CD8-positive, alpha-beta memory T cell (primary cell): ENCODE measurements around the gene PRSS57. TPM values are rescaled to one million over a fixed set of nuclear protein-coding genes. Genes with fewer than 3 reads are reported as not detected.
A peak's percentile ranks its signal among the peaks of the same experiment; 100 is the strongest.

Experiments
- CTCF ChIA-PET: fragments of 350-600 bp; sonication (Branson Sonifier 250); formaldehyde crosslinking; loops from one replicate; lab custom pipeline; 2021; ENCODE audit warnings: antibody characterized with exemption; lab: Charles Lee
- POLR2A ChIA-PET: fragments of 350-600 bp; sonication (Branson Sonifier 250); formaldehyde crosslinking; loops from one replicate; lab custom pipeline; 2021; ENCODE audit warnings: antibody characterized with exemption; lab: Charles Lee
- DNase-seq, 5 donors: peaks; one replicate each; pipeline versions ENCODE4 v3.0.0 to v3.0.0-alpha.2; 2020 to 2022; ENCODE audit warnings: mixed read lengths in 1 of 5
- H3K27ac ChIP-seq: one replicate; pipeline ENCODE4 v1.7.0; 2013; ENCODE audit warnings: low read depth, mild to moderate bottlenecking, low read length, moderate library complexity
- H3K27me3 ChIP-seq: 2 replicates; pipeline ENCODE4 v1.7.0; 2013; ENCODE audit warnings: low read length, mild to moderate bottlenecking; ENCODE audit not compliant: insufficient read depth, poor library complexity, severe bottlenecking
- H3K36me3 ChIP-seq: 2 replicates; pipeline ENCODE4 v1.7.0; 2013; ENCODE audit warnings: mild to moderate bottlenecking, low read length, moderate library complexity; ENCODE audit not compliant: insufficient read depth
- H3K4me1 ChIP-seq: 2 replicates; pipeline ENCODE4 v1.7.0; 2013; ENCODE audit warnings: mild to moderate bottlenecking, low read length, moderate library complexity; ENCODE audit not compliant: insufficient read depth
- H3K4me3 ChIP-seq: 2 replicates; pipeline ENCODE4 v1.7.0; 2013; ENCODE audit warnings: mild to moderate bottlenecking, low read length
- H3K9me3 ChIP-seq: 2 replicates; pipeline ENCODE4 v1.7.0; 2013; ENCODE audit warnings: mild to moderate bottlenecking, low read length
- H3K27ac Mint-ChIP-seq, 8 donors: one replicate each; pipeline ENCODE4 v1.8.0; 2020 to 2021; ENCODE audit warnings: mixed read lengths in 8 of 8, mild to moderate bottlenecking in 6 of 8, inconsistent platforms in 3 of 8, moderate library complexity in 3 of 8
- H3K27me3 Mint-ChIP-seq, 2 donors: one replicate each; pipeline ENCODE4 v1.8.0; 2020 to 2021; ENCODE audit warnings: mixed read lengths in 2 of 2, mild to moderate bottlenecking in 1 of 2, moderate library complexity in 1 of 2
- H3K36me3 Mint-ChIP-seq, 3 donors: one replicate each; pipeline ENCODE4 v1.8.0; 2020 to 2021; ENCODE audit warnings: mixed read lengths in 3 of 3, inconsistent platforms in 1 of 3, mild to moderate bottlenecking in 1 of 3
- H3K4me1 Mint-ChIP-seq, 3 donors: one replicate each; pipeline ENCODE4 v1.8.0; 2020 to 2021; ENCODE audit warnings: mixed read lengths in 3 of 3, inconsistent platforms in 1 of 3, mild to moderate bottlenecking in 1 of 3
- H3K4me3 Mint-ChIP-seq, 7 donors: one replicate each; pipeline ENCODE4 v1.8.0; 2020 to 2021; ENCODE audit warnings: mixed read lengths in 7 of 7, mild to moderate bottlenecking in 6 of 7, moderate library complexity in 4 of 7, inconsistent platforms in 2 of 7
- H3K9me3 Mint-ChIP-seq, 5 donors: one replicate each; pipeline ENCODE4 v1.8.0; 2020 to 2022; ENCODE audit warnings: mixed read lengths in 5 of 5, mild to moderate bottlenecking in 3 of 5, moderate library complexity in 2 of 5, inconsistent platforms in 1 of 5
- polyA plus RNA-seq: library from polyadenylated mRNA; unstranded; fragments of 300-500 nt; fragmentation: Illumina TruSeq; gene quantifications from one replicate; pipeline ENCODE4 v1.2.3, GENCODE V29; 2021
- total RNA-seq, 2 experiments: library from RNA; stranded (reverse); gene quantifications; one replicate each; pipeline ENCODE4 v1.2.3, GENCODE V29; 2021

PRSS57 gene
- total and polyA plus RNA-seq, 3 experiments from 2014 or later, result not detected

DNA sequence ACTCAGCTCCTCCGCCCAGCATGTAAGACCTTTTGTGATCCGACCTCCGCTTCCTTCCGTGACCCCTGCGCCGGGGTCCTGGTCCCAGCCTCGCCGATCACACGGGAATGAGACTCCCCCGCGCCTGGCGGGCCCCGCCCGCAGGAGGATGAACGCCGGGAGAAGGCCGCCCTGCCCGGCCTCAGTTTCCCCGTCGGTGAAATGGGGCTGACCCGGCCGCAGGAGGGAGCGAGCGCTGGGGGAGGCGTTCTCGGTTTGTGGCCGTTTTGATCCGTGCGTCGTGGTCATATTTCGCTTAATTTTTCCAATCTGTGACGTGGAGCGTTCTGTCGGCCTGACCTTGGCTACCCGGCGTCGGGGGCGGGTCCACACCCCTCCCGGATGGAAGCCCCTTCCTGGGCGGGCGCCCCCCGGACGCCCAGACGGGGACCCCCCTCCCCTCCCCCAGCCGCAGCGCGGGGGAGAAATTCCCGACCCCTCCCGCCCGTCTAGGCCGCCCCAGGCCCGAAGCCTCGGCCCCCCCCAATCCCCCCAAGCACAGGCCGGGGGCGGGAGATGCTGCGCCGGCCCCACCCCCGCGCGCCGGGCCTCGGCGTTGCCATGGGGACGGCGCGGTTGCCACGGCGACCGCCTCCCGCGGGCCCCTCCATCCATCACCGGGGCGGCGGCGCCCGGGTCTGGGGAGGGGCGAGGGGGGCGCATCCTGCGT is 24.5 kb upstream of the PRSS57 start:
- peaks cover 17 to 33% of the 10 kb centered on the region in 2 donors for H3K27me3 Mint-ChIP-seq
- H3K9me3 ChIP-seq, result no peaks in the 10 kb centered on the region
- H3K36me3 ChIP-seq, result no peaks in the 10 kb centered on the region
- ChIA-PET POLR2A (interaction anchor here (0.6 kb wide), 2 partner anchors 57 to 74 kb away, joined by 3 read pairs; no protein-coding TSS in a partner anchor), CTCF (no interaction called here)
- no peak overlapping the region for H3K4me3 ChIP-seq
- H3K4me1 Mint-ChIP-seq, result no peaks in the 10 kb centered on the region
- no peak overlapping the region for H3K4me3 Mint-ChIP-seq
- peaks cover 2 to 5% (median 4%) of the 10 kb centered on the region in 5 donors for H3K9me3 Mint-ChIP-seq
- no peaks in the 10 kb centered on the region for H3K27me3 ChIP-seq
- no peaks in the 10 kb centered on the region for H3K36me3 Mint-ChIP-seq
- H3K4me1 ChIP-seq, result no peaks in the 10 kb centered on the region
- DNase-seq, result no peak
- no peak overlapping the region for H3K27ac ChIP-seq
- H3K27ac Mint-ChIP-seq, result no peak overlapping the region

DNA sequence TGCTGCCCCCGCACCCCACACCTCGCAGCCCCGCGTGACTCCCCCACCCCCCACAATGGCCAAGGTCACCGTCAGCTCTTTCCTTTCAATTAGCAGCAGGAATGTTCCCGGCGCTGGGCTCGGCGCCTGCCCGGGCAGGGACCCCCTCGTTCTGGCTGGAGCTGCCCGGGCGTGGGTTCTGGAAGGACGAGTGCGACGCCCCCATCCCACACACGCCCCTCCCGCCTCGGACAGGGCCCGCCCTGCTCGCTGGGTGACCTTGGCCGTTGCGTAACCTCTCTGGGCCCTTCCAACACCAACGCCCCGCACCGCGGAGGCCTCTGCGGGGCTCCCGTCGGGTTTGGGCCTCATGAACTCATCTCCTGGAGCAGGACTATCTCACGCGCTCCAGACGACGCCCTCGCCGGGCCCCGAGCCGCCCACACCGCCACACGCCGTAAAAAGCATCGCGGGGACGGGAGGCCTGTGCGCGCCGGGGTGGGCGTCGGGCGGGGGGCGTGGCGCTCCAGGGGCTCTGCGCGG is 23.8 kb upstream of the PRSS57 start:
- CTCF ChIA-PET, result no interaction called here
- H3K27ac Mint-ChIP-seq, result no peak overlapping the region
- H3K36me3 Mint-ChIP-seq, result no peaks in the 10 kb centered on the region
- no peak for DNase-seq
- H3K9me3 ChIP-seq, result no peaks in the 10 kb centered on the region
- no peaks in the 10 kb centered on the region for H3K27me3 ChIP-seq
- no peak overlapping the region for H3K27ac ChIP-seq
- peaks cover 2 to 5% (median 4%) of the 10 kb centered on the region in 5 donors for H3K9me3 Mint-ChIP-seq
- POLR2A ChIA-PET, result interaction anchor here (0.6 kb wide), 2 partner anchors 58 to 73 kb away, joined by 3 read pairs; no protein-coding TSS in a partner anchor
- no peaks in the 10 kb centered on the region for H3K4me1 Mint-ChIP-seq
- no peak overlapping the region for H3K4me3 ChIP-seq
- no peaks in the 10 kb centered on the region for H3K4me1 ChIP-seq
- H3K36me3 ChIP-seq, result no peaks in the 10 kb centered on the region
- H3K27me3 Mint-ChIP-seq, result peaks cover 17 to 33% of the 10 kb centered on the region in 2 donors
- no peak overlapping the region for H3K4me3 Mint-ChIP-seq

DNA sequence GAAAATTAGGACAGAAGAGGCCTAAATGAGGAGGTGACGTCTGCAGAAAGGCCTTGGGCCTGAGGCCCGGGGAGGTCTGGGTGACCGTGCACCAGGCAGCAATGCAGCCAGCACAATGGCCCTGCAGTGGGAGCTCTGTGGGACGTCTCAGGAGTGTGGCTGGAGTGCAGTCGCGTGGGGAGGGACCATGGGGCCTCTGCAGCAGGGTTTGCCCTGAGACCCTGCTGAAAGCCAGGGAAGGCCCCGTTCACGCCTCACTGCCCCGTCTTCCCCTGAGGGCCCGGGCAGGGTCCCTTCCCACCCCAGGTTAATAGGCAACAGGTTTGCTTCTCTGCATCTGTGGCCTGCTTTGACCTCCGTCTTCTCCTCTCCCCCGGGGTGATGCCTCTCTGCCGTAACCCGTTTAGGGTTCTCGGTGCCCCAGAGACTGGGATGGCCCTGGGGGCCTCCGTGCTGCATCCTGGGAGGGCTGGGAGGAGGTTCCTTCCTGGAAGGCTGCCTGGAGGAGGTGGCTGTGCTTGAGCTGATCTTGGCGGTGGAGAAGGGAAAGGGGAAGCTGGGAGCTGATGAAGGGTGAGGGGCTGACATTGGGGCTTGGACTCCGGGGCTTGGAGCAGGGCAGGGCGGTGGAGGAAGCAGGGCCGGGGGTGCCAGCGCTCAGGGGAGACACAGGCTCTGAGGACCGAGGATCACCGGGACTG is 23.1 kb upstream of the PRSS57 start:
- Histone ChIP-seq H3K36me3 (no peaks in the 10 kb centered on the region), H3K27me3 (no peaks in the 10 kb centered on the region), H3K27ac (no peak overlapping the region), H3K9me3 (no peaks in the 10 kb centered on the region), H3K4me3 (no peak overlapping the region), H3K4me1 (no peaks in the 10 kb centered on the region)
- no peak overlapping the region for H3K4me3 Mint-ChIP-seq
- no peaks in the 10 kb centered on the region for H3K4me1 Mint-ChIP-seq
- no peak overlapping the region for H3K27ac Mint-ChIP-seq
- DNase-seq, result no peak
- peaks cover 2 to 5% (median 4%) of the 10 kb centered on the region in 5 donors for H3K9me3 Mint-ChIP-seq
- CTCF ChIA-PET, result no interaction called here
- H3K36me3 Mint-ChIP-seq, result no peaks in the 10 kb centered on the region
- POLR2A ChIA-PET, result interaction anchor here (0.6 kb wide), 1 partner anchor 510 kb away, joined by 3 read pairs; no protein-coding TSS in a partner anchor
- H3K27me3 Mint-ChIP-seq, result peaks cover 17 to 33% of the 10 kb centered on the region in 2 donors

DNA sequence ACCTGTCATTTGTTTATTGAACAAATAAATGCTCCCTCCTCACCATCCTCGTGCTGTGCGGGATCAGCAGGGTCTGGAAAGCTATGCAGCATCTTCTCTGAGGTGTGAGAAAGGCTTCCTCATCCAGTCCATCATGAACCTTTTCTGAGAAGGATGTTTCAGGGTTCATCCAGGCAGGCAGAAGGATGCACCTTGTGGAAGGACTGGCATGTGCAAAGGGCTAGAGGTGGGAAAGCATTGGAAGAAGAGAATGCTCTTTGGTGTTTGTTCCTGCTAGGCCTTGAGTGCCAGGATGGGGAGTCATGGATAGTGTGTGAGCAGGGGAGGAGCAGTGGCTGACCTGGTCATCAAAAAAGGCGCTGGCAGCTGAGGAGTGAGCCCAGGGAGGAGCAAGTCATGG is 20.1 kb upstream of the PRSS57 start:
- CTCF ChIA-PET, result no interaction called here

DNA sequence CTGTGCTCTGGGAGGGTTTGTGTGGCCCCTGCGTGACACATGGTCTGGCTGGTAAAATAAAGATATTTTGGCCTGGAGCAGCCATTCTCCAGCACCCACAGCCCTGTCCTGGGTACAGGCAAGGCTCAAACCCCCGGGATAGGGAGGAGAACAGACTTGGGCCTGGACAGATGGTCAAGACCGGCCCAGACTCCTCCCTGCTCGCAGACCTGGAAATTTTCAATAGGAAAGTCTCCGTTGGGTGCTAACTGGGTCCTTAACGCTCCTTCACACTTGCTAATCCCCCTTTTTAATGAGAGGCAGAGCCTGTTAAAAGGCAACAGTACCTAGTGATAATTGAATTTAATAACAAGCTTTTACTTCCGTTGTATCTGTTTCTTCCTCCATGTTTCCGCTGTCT is 16.0 kb upstream of the PRSS57 start:
- Histone ChIP-seq H3K27ac (no peak overlapping the region), H3K27me3 (peaks cover 8% of the 10 kb centered on the region), H3K4me3 (no peak overlapping the region), H3K4me1 (no peaks in the 10 kb centered on the region), H3K9me3 (no peaks in the 10 kb centered on the region), H3K36me3 (no peaks in the 10 kb centered on the region)
- peaks cover 0 to 2% (median 0%) of the 10 kb centered on the region in 3 donors for H3K36me3 Mint-ChIP-seq
- peaks cover 0 to 4% (median 3%) of the 10 kb centered on the region in 3 donors for H3K4me1 Mint-ChIP-seq
- peak overlapping the region in 1 of 7 donors; percentile 9 for H3K4me3 Mint-ChIP-seq
- ChIA-PET POLR2A (no interaction called here), CTCF (no interaction called here)
- peaks cover 2 to 5% (median 4%) of the 10 kb centered on the region in 5 donors for H3K9me3 Mint-ChIP-seq
- DNase-seq, result no peak
- no peak overlapping the region for H3K27ac Mint-ChIP-seq
- peaks cover 31 to 41% of the 10 kb centered on the region in 2 donors for H3K27me3 Mint-ChIP-seq

More for the DNA sequence above, 20.1 kb upstream of the PRSS57 start:
- Mint-ChIP-seq H3K4me1 (peaks cover 0 to 2% (median 0%) of the 10 kb centered on the region in 3 donors), H3K4me3 (no peak overlapping the region), H3K36me3 (peaks cover 0 to 2% (median 0%) of the 10 kb centered on the region in 3 donors), H3K27me3 (peaks cover 21 to 39% of the 10 kb centered on the region in 2 donors), H3K9me3 (peaks cover 2 to 5% (median 4%) of the 10 kb centered on the region in 5 donors), H3K27ac (no peak overlapping the region)
- Histone ChIP-seq H3K4me1 (no peaks in the 10 kb centered on the region), H3K27ac (no peak overlapping the region), H3K4me3 (no peak overlapping the region), H3K9me3 (no peaks in the 10 kb centered on the region), H3K27me3 (no peaks in the 10 kb centered on the region), H3K36me3 (no peaks in the 10 kb centered on the region)
- no peak for DNase-seq
- POLR2A ChIA-PET, result no interaction called here

DNA sequence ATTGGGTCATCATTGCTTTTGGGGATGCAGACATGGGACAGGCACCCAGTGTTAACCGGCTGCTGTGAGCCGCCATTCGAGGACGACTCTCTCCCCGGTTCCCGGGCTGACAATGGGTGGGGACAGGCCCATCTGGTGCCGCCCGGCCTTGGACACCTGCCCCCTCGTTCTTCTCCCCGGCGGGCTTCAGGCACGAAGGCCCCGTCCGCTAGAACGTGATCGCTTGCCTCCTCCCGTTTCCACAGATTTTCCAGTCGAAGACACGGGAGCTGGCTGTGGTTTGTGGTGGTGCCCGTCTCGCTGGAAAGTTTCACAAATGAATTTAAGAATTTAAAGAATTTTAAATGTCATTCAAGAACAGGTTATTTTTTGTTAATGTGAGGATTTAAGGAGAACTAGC is 15.5 kb upstream of the PRSS57 start:
- POLR2A ChIA-PET, result no interaction called here
- Mint-ChIP-seq H3K27me3 (peaks cover 31 to 38% of the 10 kb centered on the region in 2 donors), H3K9me3 (peaks cover 1 to 4% (median 3%) of the 10 kb centered on the region in 5 donors), H3K4me3 (no peak overlapping the region), H3K36me3 (peaks cover 0 to 2% (median 0%) of the 10 kb centered on the region in 3 donors), H3K27ac (no peak overlapping the region), H3K4me1 (peaks cover 0 to 4% (median 3%) of the 10 kb centered on the region in 3 donors)
- Histone ChIP-seq H3K27me3 (peaks cover 8% of the 10 kb centered on the region), H3K9me3 (no peaks in the 10 kb centered on the region), H3K27ac (no peak overlapping the region), H3K4me1 (no peaks in the 10 kb centered on the region), H3K36me3 (no peaks in the 10 kb centered on the region), H3K4me3 (no peak overlapping the region)
- DNase-seq, result no peak
- CTCF ChIA-PET, result no interaction called here

DNA sequence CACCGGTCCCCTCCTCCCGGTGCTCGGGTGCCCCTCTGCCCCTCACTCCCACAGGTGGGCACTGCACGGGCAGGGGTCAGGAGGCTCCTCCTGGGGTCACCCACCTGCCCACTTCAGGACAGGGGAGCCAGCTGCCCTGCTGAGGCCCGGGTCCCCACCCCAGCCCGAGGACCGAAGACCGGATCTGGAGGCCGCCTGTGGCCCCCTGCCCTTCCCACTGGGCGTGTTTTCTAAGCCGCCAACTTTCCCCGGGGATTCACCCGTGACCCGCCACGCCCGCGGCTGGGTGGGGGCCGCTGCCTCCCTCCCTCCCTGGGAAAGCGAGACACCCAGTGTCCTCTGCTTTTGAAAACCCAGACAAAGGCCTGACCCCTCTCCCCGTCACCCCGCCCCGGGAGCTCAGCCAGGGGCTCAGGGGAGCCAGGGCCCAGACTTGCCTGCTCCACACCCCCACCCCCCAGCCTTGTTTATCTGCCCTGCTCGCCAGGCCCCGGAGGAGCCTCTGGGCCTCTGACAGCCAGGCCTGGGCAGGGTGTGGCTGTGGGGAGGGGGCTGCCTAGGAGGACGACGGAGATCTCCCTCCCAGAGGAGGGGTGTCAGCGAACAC is 14.8 kb upstream of the PRSS57 start:
- H3K9me3 ChIP-seq, result no peaks in the 10 kb centered on the region
- POLR2A ChIA-PET, result no interaction called here
- Mint-ChIP-seq H3K4me1 (peaks cover 0 to 4% (median 3%) of the 10 kb centered on the region in 3 donors), H3K27me3 (peaks cover 28 to 36% of the 10 kb centered on the region in 2 donors), H3K4me3 (no peak overlapping the region), H3K9me3 (peaks cover 0 to 2% (median 0%) of the 10 kb centered on the region in 5 donors), H3K27ac (no peak overlapping the region), H3K36me3 (peaks cover 0 to 2% (median 0%) of the 10 kb centered on the region in 3 donors)
- no peak for DNase-seq
- CTCF ChIA-PET, result no interaction called here
- no peak overlapping the region for H3K4me3 ChIP-seq
- no peaks in the 10 kb centered on the region for H3K36me3 ChIP-seq
- no peaks in the 10 kb centered on the region for H3K4me1 ChIP-seq
- H3K27me3 ChIP-seq, result peaks cover 8% of the 10 kb centered on the region
- H3K27ac ChIP-seq, result no peak overlapping the region
